Activated naive CD4-positive, alpha-beta T cell treated with anti-CD3 and anti-CD28 coated beads, Interleukin-2, amount 50 U/mL, for 16 hours (primary cell): ENCODE results near the gene SLC39A12.

Experiments used
- DNase-seq: peaks from one replicate; pipeline ENCODE4 v3.0.0-alpha.2; 2020

SLC39A12 gene

DNA sequence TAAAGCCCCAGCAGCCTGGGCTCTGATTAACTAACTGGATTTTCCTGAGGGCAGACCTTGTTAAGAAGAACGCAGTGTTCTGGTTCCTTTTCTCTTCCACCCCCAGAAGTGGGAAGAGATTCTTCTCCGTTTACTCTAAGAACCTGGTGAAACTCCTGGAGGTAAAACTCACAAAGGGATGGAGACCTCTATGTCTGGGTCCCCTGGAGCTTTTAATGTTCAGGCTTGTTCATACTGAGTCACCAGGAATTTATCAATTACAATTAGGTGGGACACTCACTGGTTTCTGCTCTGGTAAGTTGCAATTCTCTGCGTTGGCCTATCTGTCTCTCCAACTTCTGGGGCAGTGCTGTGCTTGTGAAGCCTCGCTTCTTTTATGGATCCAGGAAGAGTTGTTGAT is 115.2 kb downstream of the SLC39A12 start:
- DNase-seq = no peak

DNA sequence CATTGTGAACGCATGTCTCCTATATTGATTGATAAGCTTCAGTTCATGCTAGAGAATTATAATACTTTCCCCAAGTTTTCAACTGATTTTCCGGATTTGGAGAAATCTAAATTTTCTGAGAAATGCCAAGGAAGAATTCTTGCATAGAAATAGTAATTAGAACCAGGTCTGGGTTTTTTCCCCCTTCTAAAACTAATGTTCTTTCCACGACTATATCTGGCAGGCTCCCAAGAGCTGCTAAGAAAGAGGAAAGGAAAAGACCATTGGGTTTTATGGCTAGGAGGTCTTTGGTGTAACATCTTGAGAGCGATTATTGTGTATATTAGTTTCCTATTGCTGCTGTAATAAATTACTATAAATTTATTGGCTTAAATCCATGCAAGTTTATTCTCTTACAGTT is 116.7 kb downstream of the SLC39A12 start:
- no peak for DNase-seq

DNA sequence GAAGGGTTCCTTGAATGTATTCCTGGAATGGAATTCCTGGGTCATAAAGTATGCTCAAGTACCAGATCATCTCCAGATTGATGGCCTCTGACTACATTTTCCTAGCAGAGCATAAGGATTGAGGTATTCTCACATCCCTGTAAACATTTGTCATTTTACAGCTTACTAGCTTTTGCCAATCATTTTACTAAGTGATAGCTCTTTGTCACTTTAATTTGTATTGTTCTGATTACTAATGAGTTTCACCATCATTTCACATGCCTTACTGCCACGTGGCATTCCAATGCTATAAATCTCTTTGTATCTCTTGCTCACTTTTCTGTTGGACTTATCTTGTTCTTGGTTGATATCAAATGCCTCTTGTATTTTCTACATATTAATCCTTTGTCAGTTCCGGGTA is 119.9 kb downstream of the SLC39A12 start:
- no peak for DNase-seq

DNA sequence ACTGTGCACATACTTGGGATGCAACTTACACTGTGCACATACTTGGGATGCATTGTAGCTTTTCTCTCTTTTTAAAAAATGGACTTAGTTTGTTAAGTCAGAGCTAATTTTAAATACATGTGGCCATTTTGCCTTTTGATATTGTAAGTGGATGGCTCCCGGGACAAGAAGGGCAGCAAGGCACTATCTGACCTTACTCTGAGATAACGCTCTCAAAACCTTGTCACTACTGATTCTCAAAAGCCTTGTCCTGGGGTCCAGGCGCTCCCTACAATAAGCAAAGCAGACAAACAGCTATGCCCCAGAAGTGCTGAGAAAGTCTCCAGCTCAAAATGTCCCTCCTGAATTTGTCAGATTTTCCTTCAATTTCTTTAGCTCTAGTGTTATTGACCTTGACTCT is 121.6 kb downstream of the SLC39A12 start:
- no peak for DNase-seq

DNA sequence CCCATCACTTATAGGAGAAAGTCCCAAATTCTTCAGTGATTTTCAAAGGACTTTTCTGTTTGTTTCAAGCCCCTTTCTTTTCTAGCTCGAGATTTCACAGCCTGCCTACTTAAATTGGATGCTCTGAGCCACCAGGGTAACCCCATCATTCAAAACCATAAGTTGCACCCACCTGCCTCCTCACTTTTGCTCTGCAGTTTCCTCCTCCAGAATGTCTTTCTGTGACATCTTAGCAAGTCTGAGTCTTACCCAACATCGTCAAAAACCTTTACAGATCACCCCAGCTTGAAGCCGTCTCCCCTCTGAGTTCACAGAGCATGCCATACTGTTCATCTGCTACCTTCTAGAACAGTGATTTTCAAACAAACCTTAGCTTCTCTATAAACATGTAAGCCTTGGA is 124.2 kb downstream of the SLC39A12 start:
- no peak for DNase-seq

DNA sequence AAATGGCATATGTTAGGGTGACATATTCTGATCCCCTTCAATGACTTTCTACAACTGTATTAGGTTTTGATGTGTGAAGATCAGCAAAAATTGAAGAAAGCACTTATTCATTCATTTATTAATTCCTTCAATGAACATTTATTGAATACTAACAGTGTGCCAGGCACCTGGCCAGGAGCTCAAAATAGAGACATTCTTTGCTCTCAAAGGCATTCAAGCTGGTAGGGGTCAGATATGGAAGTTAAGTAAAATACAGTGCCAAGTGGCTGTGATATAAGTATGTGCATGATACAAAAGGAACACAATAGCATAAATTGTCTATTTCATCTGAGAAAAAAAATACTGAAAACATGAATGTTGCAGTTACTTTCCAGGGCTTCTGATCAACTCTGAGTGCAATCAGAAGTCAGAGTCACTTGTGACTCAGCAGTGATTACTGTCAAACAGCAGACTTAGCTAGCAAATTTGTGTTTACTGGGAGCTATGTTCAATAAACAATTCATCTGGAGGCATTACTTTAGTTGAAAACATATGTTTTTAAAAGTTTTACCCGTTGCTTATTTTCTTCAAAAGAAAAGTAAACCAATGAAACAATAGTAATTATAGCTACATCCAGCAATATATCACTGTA is 128.1 kb downstream of the SLC39A12 start:
- no peak for DNase-seq

DNA sequence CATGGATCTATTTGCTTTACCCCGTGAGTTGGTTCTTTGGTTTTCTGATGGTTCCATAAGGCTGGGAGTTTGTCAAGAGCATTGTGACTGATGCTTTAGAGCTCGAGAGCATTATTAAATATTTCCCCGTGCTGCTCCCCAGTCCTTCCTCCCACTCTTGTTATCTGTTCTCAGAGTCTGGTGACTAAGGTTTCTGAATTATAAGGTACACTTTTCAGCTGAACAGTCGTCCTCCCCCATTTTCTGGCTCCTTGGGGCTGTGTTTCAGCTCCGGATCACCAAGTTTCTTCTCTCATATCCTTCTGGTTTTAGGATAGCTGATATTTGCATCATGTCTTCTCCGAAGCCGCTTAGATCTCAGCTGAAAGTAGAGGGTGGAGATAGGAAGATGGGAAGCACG is 130.7 kb downstream of the SLC39A12 start:
- DNase-seq = no peak

DNA sequence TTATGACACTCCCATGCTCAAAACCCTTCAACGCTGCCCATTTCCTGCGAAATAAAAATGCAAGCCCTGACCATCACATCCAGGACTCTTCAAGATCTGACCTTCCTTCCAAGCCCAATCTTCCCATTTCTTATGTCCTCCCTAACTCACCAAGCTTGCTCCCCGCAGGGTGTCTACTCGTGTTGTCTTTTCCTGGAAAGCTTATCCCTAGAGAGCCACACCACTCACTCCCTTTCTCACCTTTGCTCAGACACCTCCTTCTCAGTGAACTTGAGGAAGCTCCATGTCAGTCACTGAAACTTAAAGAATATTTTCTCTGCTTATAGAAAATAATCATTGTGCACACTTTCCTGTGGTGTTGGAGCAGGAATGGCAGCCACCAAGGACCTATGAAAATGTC is 134.1 kb downstream of the SLC39A12 start:
- DNase-seq = no peak

DNA sequence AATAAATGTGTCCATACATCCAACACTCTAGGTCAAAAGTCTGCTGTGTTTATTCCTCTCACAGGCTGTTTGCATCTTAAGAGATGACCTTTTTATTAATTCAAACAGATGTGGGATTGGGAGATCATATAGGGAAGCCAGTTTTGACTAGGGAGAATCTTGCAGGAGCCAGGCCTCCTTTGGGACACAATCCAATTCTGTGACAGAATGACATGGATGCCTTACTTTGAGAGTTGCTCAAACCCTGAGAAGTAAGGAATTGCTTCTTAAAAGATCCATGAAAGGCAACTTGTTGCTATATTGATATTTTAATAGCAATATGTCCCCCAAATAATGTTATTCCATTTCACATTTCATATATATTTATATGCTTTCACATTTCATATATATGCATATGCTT is 135.0 kb downstream of the SLC39A12 start:
- no peak for DNase-seq

DNA sequence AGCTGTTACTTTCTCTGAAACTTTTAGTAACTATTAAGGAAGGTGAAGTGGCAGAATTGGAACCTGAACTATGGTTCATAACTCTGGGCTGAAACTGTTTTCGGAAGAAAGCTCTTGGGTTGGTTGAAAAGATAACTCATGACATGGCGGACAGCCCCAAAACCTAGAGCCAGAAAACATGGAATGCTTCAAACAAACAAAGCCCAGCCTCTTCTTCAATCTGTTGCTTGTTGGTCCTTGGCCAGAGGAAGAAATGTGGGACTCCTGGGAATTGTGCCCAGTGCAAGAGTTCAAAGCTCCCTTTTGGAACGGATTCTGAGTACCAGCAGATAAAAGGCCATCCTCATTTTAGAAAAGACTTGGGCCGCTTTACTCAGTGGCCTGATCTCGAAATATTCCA is 135.6 kb downstream of the SLC39A12 start:
- no peak for DNase-seq
